Tibial nerve (tissue), 4 donors: ENCODE measurements around the gene EXOC4. TPM values are rescaled to one million over a fixed set of nuclear protein-coding genes. Genes with fewer than 3 reads are reported as not detected.

ENCODE experiments used
- DNase-seq, 2 donors: peaks; one replicate each; pipeline ENCODE4 v3.0.0-alpha.2; 2019; ENCODE audit warnings: low spot score in 2 of 2
- H3K27ac ChIP-seq, 4 donors: fragments of 200-600 bp; sonication (generic) in 3 of 4; one replicate each; pipeline ENCODE4 v1.5.1; 2017 to 2019; ENCODE audit warnings: mild to moderate bottlenecking in 1 of 4
- H3K27me3 ChIP-seq, 2 donors: fragments of 200-600 bp; sonication (generic) in 1 of 2; one replicate each; pipeline versions ENCODE4 v1.5.1 to v1.6.0; 2017 to 2019
- H3K36me3 ChIP-seq, 3 donors: fragments of 200-600 bp; sonication (generic); one replicate each; pipeline ENCODE4 v1.5.1; 2018 to 2019
- H3K4me1 ChIP-seq, 4 donors: fragments of 200-600 bp; sonication (generic) in 3 of 4; one replicate each; pipeline ENCODE4 v1.5.1; 2017 to 2019
- H3K4me3 ChIP-seq, 4 donors: fragments of 200-600 bp; sonication (generic) in 3 of 4; one replicate each; pipeline ENCODE4 v1.5.1; 2017 to 2019; ENCODE audit warnings: mild to moderate bottlenecking in 1 of 4, moderate library complexity in 1 of 4
- H3K9me3 ChIP-seq, 4 donors: fragments of 200-600 bp; sonication (generic) in 3 of 4; one replicate each; pipeline ENCODE4 v1.5.1; 2017 to 2019
- EP300 ChIP-seq, 2 donors: sonication (generic); formaldehyde crosslinking; IDR thresholded peaks; one replicate each; pipeline ENCODE4 v1.6.1; 2017; ENCODE audit warnings: antibody characterized with exemption in 2 of 2, mild to moderate bottlenecking in 1 of 2
- POLR2A ChIP-seq, 2 donors: fragments of 450-650 bp; IDR thresholded peaks; one replicate each; pipeline ENCODE4 v1.6.1; 2017; ENCODE audit warnings: antibody characterized with exemption in 2 of 2, mild to moderate bottlenecking in 2 of 2, moderate library complexity in 2 of 2
- WGBS, 2 donors: methylation state at CpG; one replicate each; pipeline ENCODE4 v1.1.5; 2018; 5-methylcytosine and 5-hydroxymethylcytosine counted together
- total RNA-seq, 4 donors: library from RNA; depleted of rRNA; stranded (reverse); fragments of >200 nt; gene quantifications; one replicate each; pipeline ENCODE4 v1.1.0, GENCODE V29; 2016
- TF ChIP-seq, protein P1 (sequence below), 5 experiments: fragments of 200-600 bp in 3 of 5; fragments of 450-650 bp in 2 of 5; sonication (generic) in 3 of 5; IDR thresholded peaks; one replicate each; pipeline ENCODE4 v1.5.1; 2016 to 2019; ENCODE audit warnings: antibody characterized with exemption in 5 of 5, mild to moderate bottlenecking in 3 of 5, moderate library complexity in 2 of 5

EXOC4 gene
- total RNA-seq, 4 donors from 2014 or later: 70.0 to 104 (median 85.8) TPM

DNA sequence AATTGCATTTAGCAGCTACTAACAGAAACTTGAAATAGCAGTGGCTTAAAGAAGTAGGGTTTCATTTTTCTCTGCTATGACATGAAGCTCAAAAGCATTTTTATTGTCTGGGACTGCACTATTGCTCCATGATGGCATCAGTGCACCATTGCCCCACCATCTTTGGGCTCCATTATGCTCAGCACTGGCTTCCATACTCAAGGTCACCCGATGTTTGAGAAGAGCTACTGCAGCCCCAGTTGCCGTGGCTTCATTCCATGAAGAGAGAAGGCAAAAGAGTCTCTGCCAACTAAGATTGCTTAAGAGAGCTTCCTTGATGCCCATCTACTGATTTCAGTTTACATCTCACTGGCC is 682.1 kb downstream of the EXOC4 start:
- H3K9me3 ChIP-seq: no peaks in the 10 kb centered on the region
- no peaks in the 10 kb centered on the region for H3K27me3 ChIP-seq
- TF ChIP-seq POLR2A (IDR thresholded peaks at IDR 0.05): no peak
- no peak for TF ChIP-seq EP300 (IDR thresholded peaks at IDR 0.05)
- TF ChIP-seq, protein P1, sequence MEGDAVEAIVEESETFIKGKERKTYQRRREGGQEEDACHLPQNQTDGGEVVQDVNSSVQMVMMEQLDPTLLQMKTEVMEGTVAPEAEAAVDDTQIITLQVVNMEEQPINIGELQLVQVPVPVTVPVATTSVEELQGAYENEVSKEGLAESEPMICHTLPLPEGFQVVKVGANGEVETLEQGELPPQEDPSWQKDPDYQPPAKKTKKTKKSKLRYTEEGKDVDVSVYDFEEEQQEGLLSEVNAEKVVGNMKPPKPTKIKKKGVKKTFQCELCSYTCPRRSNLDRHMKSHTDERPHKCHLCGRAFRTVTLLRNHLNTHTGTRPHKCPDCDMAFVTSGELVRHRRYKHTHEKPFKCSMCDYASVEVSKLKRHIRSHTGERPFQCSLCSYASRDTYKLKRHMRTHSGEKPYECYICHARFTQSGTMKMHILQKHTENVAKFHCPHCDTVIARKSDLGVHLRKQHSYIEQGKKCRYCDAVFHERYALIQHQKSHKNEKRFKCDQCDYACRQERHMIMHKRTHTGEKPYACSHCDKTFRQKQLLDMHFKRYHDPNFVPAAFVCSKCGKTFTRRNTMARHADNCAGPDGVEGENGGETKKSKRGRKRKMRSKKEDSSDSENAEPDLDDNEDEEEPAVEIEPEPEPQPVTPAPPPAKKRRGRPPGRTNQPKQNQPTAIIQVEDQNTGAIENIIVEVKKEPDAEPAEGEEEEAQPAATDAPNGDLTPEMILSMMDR (IDR thresholded peaks at IDR 0.05): no peak
- WGBS, 2 donors: 83 to 92% methylated on average over 2 of the region's 2 CpGs
- no peaks in the 10 kb centered on the region for H3K4me1 ChIP-seq
- no peak for DNase-seq
- H3K36me3 ChIP-seq: peaks cover 0 to 27% (median 0%) of the 10 kb centered on the region in 3 donors
- no peak overlapping the region for H3K27ac ChIP-seq
- no peak overlapping the region for H3K4me3 ChIP-seq

GRCh38 chr7:133936074-133936473 is 683.2 kb downstream of the EXOC4 start:
- H3K27ac ChIP-seq: no peak overlapping the region
- no peak for DNase-seq
- no peaks in the 10 kb centered on the region for H3K4me1 ChIP-seq
- H3K36me3 ChIP-seq: peaks cover 0 to 28% (median 0%) of the 10 kb centered on the region in 3 donors
- no peak for TF ChIP-seq EP300 (IDR thresholded peaks at IDR 0.05)
- no peaks in the 10 kb centered on the region for H3K27me3 ChIP-seq
- no peak overlapping the region for H3K4me3 ChIP-seq
- no peaks in the 10 kb centered on the region for H3K9me3 ChIP-seq
- 84 to 86% methylated on average over 7 of the region's 7 CpGs for WGBS, 2 donors

DNA sequence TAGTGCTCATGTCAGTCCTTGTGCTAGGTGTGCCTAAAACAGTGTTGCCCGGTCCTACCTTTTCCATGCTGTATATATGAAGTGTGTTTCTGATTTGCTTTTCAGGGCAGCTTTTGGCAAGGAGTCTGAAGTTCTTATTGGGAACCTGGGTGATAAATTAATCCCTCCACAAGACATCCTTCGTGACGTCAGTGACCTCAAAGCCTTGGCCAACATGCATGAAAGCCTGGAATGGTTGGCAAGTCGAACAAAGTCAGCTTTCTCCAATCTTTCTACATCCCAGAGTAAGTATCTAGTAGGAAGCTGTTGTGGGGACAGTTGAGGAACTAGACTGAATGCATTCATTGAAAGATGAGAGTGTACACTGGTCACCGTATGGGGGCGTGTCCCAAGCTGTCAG is 684.9 kb downstream of the EXOC4 start:
- Histone ChIP-seq H3K4me1 (no peaks in the 10 kb centered on the region), H3K4me3 (no peak overlapping the region), H3K36me3 (peaks cover 0 to 28% (median 0%) of the 10 kb centered on the region in 3 donors), H3K9me3 (no peaks in the 10 kb centered on the region), H3K27ac (no peak overlapping the region), H3K27me3 (no peaks in the 10 kb centered on the region)
- 68 to 78% methylated on average over 6 of the region's 6 CpGs for WGBS, 2 donors
- DNase-seq: no peak
- no peak for TF ChIP-seq POLR2A (IDR thresholded peaks at IDR 0.05)
- no peak for TF ChIP-seq EP300 (IDR thresholded peaks at IDR 0.05)
- TF ChIP-seq, protein P1 (IDR thresholded peaks at IDR 0.05): no peak

DNA sequence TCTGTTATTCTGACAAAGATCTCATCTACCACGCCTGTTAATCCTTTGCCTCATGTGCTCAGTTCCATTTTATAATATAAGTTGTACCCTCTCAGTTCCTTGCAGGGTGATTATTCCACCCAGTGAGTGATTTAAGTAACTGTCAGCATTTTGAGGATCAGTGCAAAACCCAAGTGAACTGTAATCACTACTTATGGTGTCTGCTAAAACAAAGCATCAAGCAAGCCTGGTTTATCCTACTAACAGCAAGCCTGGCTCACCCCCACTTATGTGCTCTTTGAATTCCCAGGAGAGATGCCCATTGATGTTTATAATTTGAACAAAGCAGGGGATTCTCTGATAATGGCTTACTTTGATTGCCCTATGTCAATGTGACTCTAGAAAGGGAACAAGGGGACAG is 687.5 kb downstream of the EXOC4 start:
- no peaks in the 10 kb centered on the region for H3K4me1 ChIP-seq
- H3K27me3 ChIP-seq: no peaks in the 10 kb centered on the region
- WGBS, 2 donors: 90 to 93% methylated on average over 1 of the region's 1 CpG
- H3K4me3 ChIP-seq: no peak overlapping the region
- peaks cover 0 to 28% (median 0%) of the 10 kb centered on the region in 3 donors for H3K36me3 ChIP-seq
- TF ChIP-seq, protein P1 (IDR thresholded peaks at IDR 0.05): no peak
- TF ChIP-seq POLR2A (IDR thresholded peaks at IDR 0.05) (no peak), EP300 (IDR thresholded peaks at IDR 0.05) (no peak)
- no peak overlapping the region for H3K27ac ChIP-seq
- no peak for DNase-seq
- no peaks in the 10 kb centered on the region for H3K9me3 ChIP-seq

DNA sequence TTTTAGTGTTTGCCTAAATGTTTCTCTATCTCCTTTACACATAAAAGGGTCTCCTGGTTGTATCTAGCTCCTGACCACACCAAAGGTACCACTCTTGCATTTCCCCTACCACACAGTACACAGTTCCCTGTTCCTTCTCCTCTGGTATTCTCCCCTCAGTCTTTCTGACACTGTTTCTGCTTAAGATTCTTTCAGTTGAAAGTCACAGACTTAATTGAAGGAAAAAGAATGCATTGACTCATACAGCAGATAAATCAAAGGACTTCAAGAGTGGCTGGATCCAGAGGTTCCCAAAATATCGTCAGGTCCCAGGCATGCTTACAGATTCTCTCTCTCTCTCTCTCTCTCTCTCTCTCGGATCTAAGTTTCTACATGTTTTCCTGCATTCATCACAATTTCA is 688.6 kb downstream of the EXOC4 start:
- H3K27me3 ChIP-seq: no peaks in the 10 kb centered on the region
- DNase-seq: no peak
- no peak for TF ChIP-seq EP300 (IDR thresholded peaks at IDR 0.05)
- TF ChIP-seq, protein P1 (IDR thresholded peaks at IDR 0.05): no peak
- TF ChIP-seq POLR2A (IDR thresholded peaks at IDR 0.05): no peak
- H3K36me3 ChIP-seq: peaks cover 0 to 28% (median 0%) of the 10 kb centered on the region in 3 donors
- H3K27ac ChIP-seq: no peak overlapping the region
- WGBS, 2 donors: 73 to 83% methylated on average over 2 of the region's 2 CpGs
- H3K9me3 ChIP-seq: no peaks in the 10 kb centered on the region
- H3K4me1 ChIP-seq: no peaks in the 10 kb centered on the region
- no peak overlapping the region for H3K4me3 ChIP-seq

DNA sequence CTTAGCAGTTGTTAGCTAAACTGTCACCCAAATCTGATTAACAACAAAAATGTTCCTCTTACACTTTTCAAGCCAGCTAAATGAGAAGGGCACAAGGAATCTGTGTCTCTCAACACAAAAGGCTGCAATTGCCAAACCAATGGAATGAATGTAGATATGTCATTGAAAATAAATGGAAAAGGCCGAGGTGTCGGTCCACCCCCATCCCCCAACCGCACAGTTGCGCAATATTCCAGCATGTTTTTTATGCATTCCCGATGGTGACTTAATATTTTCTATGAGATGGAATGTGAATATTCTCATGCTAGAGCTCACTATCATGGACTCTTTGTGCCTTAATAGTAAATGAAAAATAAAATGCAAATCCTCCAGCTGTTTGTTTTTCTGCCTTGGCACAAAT is 692.6 kb downstream of the EXOC4 start:
- Histone ChIP-seq H3K4me3 (no peak overlapping the region), H3K9me3 (no peaks in the 10 kb centered on the region), H3K36me3 (peaks cover 0 to 8% (median 0%) of the 10 kb centered on the region in 3 donors), H3K27ac (no peak overlapping the region), H3K27me3 (no peaks in the 10 kb centered on the region), H3K4me1 (no peaks in the 10 kb centered on the region)
- 62 to 74% methylated on average over 5 of the region's 5 CpGs for WGBS, 2 donors
- no peak for DNase-seq
- TF ChIP-seq EP300 (IDR thresholded peaks at IDR 0.05) (no peak), POLR2A (IDR thresholded peaks at IDR 0.05) (no peak)
- TF ChIP-seq, protein P1 (IDR thresholded peaks at IDR 0.05): no peak
